Measurements from ENCODE around the gene TSHR. TPM values are rescaled to one million over a fixed set of nuclear protein-coding genes. Genes with fewer than 3 reads are reported as not detected.

TSHR gene
- total RNA-seq, 1 donor from 2014 or later = not detected

DNA sequence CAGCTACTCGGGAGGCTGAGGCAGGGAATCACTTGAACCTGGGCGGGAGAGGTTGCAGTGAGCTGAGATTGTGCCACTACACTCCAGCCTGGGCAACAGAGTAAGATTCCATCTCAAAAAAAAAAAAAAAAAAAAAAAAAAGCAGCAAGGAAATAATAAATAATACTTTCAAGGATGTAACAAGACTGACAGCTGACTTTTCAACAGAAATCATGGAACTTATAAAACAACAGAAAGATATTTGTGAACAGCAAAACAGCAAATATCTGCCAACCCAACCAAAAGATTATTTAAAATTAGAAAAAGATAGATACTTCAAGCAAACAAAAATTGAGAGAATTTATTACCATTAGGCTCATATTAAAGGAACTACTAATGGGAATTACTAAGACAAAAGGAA is 115.1 kb downstream of the TSHR start:
- no peaks in the 10 kb centered on the region for H4K20me1 ChIP-seq (ENCODE audit: low read depth)
- H3K27ac ChIP-seq = no peak overlapping the region
- H3K4me3 ChIP-seq = no peak overlapping the region
- H3K36me3 Mint-ChIP-seq = no peaks in the 10 kb centered on the region
- no peak for DNase-seq (ENCODE audit: low spot score)
- H3K4me1 Mint-ChIP-seq = no peaks in the 10 kb centered on the region
- H3K27me3 Mint-ChIP-seq (ENCODE audit: insufficient read depth, low read depth) = no peaks in the 10 kb centered on the region
- no peaks in the 10 kb centered on the region for H3F3A ChIP-seq (ENCODE audit: low read depth)
- H3K4me2 ChIP-seq = no peak overlapping the region
- no peak overlapping the region for H3K27ac Mint-ChIP-seq
- H3K36me3 ChIP-seq = no peaks in the 10 kb centered on the region
- TF ChIP-seq EZH2phosphoT487 (IDR thresholded peaks at IDR 0.05) = no peak
- TF ChIP-seq EZH2 (IDR thresholded peaks at IDR 0.05) = no peak
- TF ChIP-seq, protein P1, sequence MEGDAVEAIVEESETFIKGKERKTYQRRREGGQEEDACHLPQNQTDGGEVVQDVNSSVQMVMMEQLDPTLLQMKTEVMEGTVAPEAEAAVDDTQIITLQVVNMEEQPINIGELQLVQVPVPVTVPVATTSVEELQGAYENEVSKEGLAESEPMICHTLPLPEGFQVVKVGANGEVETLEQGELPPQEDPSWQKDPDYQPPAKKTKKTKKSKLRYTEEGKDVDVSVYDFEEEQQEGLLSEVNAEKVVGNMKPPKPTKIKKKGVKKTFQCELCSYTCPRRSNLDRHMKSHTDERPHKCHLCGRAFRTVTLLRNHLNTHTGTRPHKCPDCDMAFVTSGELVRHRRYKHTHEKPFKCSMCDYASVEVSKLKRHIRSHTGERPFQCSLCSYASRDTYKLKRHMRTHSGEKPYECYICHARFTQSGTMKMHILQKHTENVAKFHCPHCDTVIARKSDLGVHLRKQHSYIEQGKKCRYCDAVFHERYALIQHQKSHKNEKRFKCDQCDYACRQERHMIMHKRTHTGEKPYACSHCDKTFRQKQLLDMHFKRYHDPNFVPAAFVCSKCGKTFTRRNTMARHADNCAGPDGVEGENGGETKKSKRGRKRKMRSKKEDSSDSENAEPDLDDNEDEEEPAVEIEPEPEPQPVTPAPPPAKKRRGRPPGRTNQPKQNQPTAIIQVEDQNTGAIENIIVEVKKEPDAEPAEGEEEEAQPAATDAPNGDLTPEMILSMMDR (IDR thresholded peaks at IDR 0.05) = no peak
- H3K27me3 ChIP-seq = no peaks in the 10 kb centered on the region
- no peak overlapping the region for H3K4me3 Mint-ChIP-seq
- H3K9ac ChIP-seq = no peak overlapping the region
- H3K79me2 ChIP-seq (ENCODE audit: low read depth) = no peaks in the 10 kb centered on the region
- H3K4me1 ChIP-seq = no peaks in the 10 kb centered on the region
- H3K9me3 ChIP-seq (ENCODE audit: low read depth) = no peaks in the 10 kb centered on the region
- H3K9me3 Mint-ChIP-seq = peaks cover 13% of the 10 kb centered on the region
- no peak overlapping the region for H2AFZ ChIP-seq (replicated peaks)

DNA sequence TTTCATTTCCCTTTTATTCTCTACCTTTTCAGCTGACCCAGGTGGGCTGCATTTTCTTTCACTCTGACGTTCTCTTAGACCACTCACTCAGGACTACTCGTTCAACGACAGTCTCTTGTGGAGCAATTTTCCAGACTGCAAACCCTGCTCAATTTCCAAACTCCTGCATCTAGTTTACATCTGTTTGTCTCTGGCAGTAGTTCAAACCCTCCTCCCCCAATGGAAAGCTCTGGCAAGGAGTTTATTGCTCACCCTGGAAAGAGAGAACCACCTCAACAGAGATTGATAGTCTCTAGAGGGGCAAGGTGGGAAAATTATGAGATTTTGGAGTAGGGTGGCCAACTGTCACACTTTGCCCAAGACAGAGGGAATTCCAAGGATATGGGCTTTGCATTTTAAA is 130.2 kb downstream of the TSHR start:
- Histone ChIP-seq H3K4me1 (no peaks in the 10 kb centered on the region), H3K79me2 (ENCODE audit: low read depth) (no peaks in the 10 kb centered on the region), H3K4me3 (no peak overlapping the region), H3F3A (ENCODE audit: low read depth) (no peaks in the 10 kb centered on the region), H2AFZ (replicated peaks) (no peak overlapping the region), H3K4me2 (no peak overlapping the region), H3K36me3 (no peaks in the 10 kb centered on the region), H3K9ac (no peak overlapping the region), H4K20me1 (ENCODE audit: low read depth) (no peaks in the 10 kb centered on the region), H3K27ac (no peak overlapping the region), H3K9me3 (ENCODE audit: low read depth) (no peaks in the 10 kb centered on the region), H3K27me3 (no peaks in the 10 kb centered on the region)
- no peak overlapping the region for H3K4me3 Mint-ChIP-seq
- TF ChIP-seq, protein P1 (IDR thresholded peaks at IDR 0.05) = no peak
- no peak for TF ChIP-seq EZH2phosphoT487 (IDR thresholded peaks at IDR 0.05)
- TF ChIP-seq EZH2 (IDR thresholded peaks at IDR 0.05) = no peak
- no peaks in the 10 kb centered on the region for H3K36me3 Mint-ChIP-seq
- DNase-seq (ENCODE audit: low spot score) = no peak
- peaks cover 8% of the 10 kb centered on the region for H3K4me1 Mint-ChIP-seq
- H3K9me3 Mint-ChIP-seq = no peaks in the 10 kb centered on the region
- peaks cover 4% of the 10 kb centered on the region for H3K27me3 Mint-ChIP-seq (ENCODE audit: insufficient read depth, low read depth)
- no peak overlapping the region for H3K27ac Mint-ChIP-seq

DNA sequence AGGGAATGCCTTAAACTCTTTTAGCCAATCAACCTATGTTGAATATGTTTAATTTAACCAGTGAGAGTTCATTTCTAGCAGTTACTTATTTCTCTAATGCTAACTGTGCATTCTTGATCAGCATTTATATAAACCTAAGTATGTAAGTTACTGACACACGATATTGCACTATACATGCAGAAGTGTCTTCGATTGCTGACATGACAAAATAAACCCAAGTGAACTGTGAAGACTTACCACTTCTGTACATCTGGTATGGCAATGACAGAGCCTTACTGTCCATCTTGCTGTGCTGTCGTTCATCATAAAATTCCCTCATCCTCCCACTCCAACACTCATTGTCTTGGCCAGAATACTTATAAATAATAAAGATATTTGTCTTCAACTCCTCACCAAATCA is 131.8 kb downstream of the TSHR start:
- H3K4me1 Mint-ChIP-seq = peaks cover 12% of the 10 kb centered on the region
- no peak overlapping the region for H3K4me2 ChIP-seq
- no peaks in the 10 kb centered on the region for H3K36me3 Mint-ChIP-seq
- no peak overlapping the region for H3K4me3 ChIP-seq
- H3K79me2 ChIP-seq (ENCODE audit: low read depth) = no peaks in the 10 kb centered on the region
- H3K9me3 Mint-ChIP-seq = no peaks in the 10 kb centered on the region
- peaks cover 6% of the 10 kb centered on the region for H3K4me1 ChIP-seq
- H3K27ac ChIP-seq = no peak overlapping the region
- H3K9me3 ChIP-seq (ENCODE audit: low read depth) = no peaks in the 10 kb centered on the region
- H3K27me3 ChIP-seq = no peaks in the 10 kb centered on the region
- H3K27me3 Mint-ChIP-seq (ENCODE audit: insufficient read depth, low read depth) = peaks cover 4% of the 10 kb centered on the region
- no peaks in the 10 kb centered on the region for H3F3A ChIP-seq (ENCODE audit: low read depth)
- H3K4me3 Mint-ChIP-seq = no peak overlapping the region
- H3K9ac ChIP-seq = no peak overlapping the region
- no peaks in the 10 kb centered on the region for H3K36me3 ChIP-seq
- TF ChIP-seq EZH2 (IDR thresholded peaks at IDR 0.05) (no peak), EZH2phosphoT487 (IDR thresholded peaks at IDR 0.05) (no peak)
- TF ChIP-seq, protein P1 (IDR thresholded peaks at IDR 0.05) = no peak
- no peak for DNase-seq (ENCODE audit: low spot score)
- H2AFZ ChIP-seq (replicated peaks) = no peak overlapping the region
- H3K27ac Mint-ChIP-seq = no peak overlapping the region
- H4K20me1 ChIP-seq (ENCODE audit: low read depth) = no peaks in the 10 kb centered on the region
